Caco-2 (cell line): ENCODE data around the gene PARP8. TPM values are rescaled to one million over a fixed set of nuclear protein-coding genes. Genes with fewer than 3 reads are reported as not detected.
"Not testable (repeated sequence)": the region's sequence is repeated elsewhere in the genome, so short reads cannot be mapped to it uniquely, and the experiment has no call there.

ENCODE experiments used
- BruUV-seq: library from RNA; stranded (reverse); fragments of 400-500 nt; replicated peaks from 2 replicates; lab custom pipeline; 2021; lab: Mats Ljungman, UMichigan
- CTCF ChIA-PET: fragments of 300-600 bp; sonication (Branson Sonifier 250); formaldehyde crosslinking; loops from one replicate; lab custom pipeline; 2022; ENCODE audit warnings: antibody characterized with exemption; lab: Charles Lee
- POLR2A ChIA-PET: fragments of 300-600 bp; sonication (Branson Sonifier 250); formaldehyde crosslinking; loops from one replicate; lab custom pipeline; 2022; ENCODE audit warnings: antibody characterized with exemption; lab: Charles Lee
- DNase-seq, 2 experiments: peaks; one replicate each; pipeline versions ENCODE4 v3.0.0 to v3.0.0-alpha.2; 2020 to 2022
- H3K27me3 ChIP-seq: replicated peaks from 2 replicates; pipeline ENCODE4 v1.6.0; 2011; ENCODE audit warnings: low read length; ENCODE audit not compliant: control insufficient read depth, insufficient read depth
- H3K36me3 ChIP-seq: 2 replicates; pipeline ENCODE4 v1.5.1; 2011; ENCODE audit warnings: low read length; ENCODE audit not compliant: control insufficient read depth, insufficient read depth
- H3K4me1 ChIP-seq: fragments of 250-450 bp; sonication (Bioruptor Pico); 2 replicates; pipeline ENCODE4 v1.5.1; 2020; ENCODE audit warnings: mild to moderate bottlenecking
- H3K4me3 ChIP-seq: 2 replicates; pipeline ENCODE4 v1.5.1; 2011; ENCODE audit warnings: low read depth, mild to moderate bottlenecking, control low read depth, low read length
- H3K9me3 ChIP-seq: fragments of 250-450 bp; sonication (Bioruptor Pico); 2 replicates; pipeline ENCODE4 v1.5.1; 2020; ENCODE audit warnings: mild to moderate bottlenecking, moderate library complexity
- H3K27ac Mint-ChIP-seq: one replicate; pipeline ENCODE4 v1.8.0; 2022; ENCODE audit warnings: mixed read lengths; ENCODE audit not compliant: unreplicated experiment
- H3K27me3 Mint-ChIP-seq: one replicate; pipeline ENCODE4 v1.8.0; 2022; ENCODE audit warnings: mixed read lengths; ENCODE audit not compliant: insufficient read depth, unreplicated experiment
- H3K36me3 Mint-ChIP-seq: one replicate; pipeline ENCODE4 v1.8.0; 2022; ENCODE audit warnings: mild to moderate bottlenecking, mixed read lengths; ENCODE audit not compliant: insufficient read depth, unreplicated experiment
- H3K4me1 Mint-ChIP-seq: one replicate; pipeline ENCODE4 v1.8.0; 2022; ENCODE audit warnings: low read depth, mixed read lengths; ENCODE audit not compliant: unreplicated experiment
- H3K4me3 Mint-ChIP-seq: one replicate; pipeline ENCODE4 v1.8.0; 2022; ENCODE audit warnings: mild to moderate bottlenecking, moderate library complexity, mixed read lengths; ENCODE audit not compliant: unreplicated experiment
- H3K9me3 Mint-ChIP-seq: one replicate; pipeline ENCODE4 v1.8.0; 2022; ENCODE audit warnings: mixed read lengths; ENCODE audit not compliant: unreplicated experiment
- CTCF ChIP-seq, 2 experiments: fragments of 200-600 bp in 1 of 2; IDR thresholded peaks; 1 replicate in 1 of 2; 2 replicates in 1 of 2; pipeline versions ENCODE4 v1.5.1 to v1.8.0; 2011 to 2022; ENCODE audit warnings: antibody characterized with exemption in 1 of 2, control low read depth in 1 of 2, inconsistent platforms in 1 of 2, low read depth in 1 of 2, low read length in 1 of 2, mild to moderate bottlenecking in 1 of 2, moderate library complexity in 1 of 2; ENCODE audit not compliant: insufficient read depth in 1 of 2, severe bottlenecking in 1 of 2, unreplicated experiment in 1 of 2
- intact Hi-C: fragments of 100-400 bp; cut with micrococcal nuclease; formaldehyde crosslinking; loops from one replicate; pipeline ENCODE4 v1.10.0; 2022; ENCODE audit not compliant: unreplicated experiment
- total RNA-seq: library from RNA; stranded (reverse); gene quantifications from 2 replicates; pipeline ENCODE4 v1.2.3, GENCODE V29; 2022

PARP8 gene
- total RNA-seq, 1 experiment from 2014 or later: 0.79 TPM

DNA sequence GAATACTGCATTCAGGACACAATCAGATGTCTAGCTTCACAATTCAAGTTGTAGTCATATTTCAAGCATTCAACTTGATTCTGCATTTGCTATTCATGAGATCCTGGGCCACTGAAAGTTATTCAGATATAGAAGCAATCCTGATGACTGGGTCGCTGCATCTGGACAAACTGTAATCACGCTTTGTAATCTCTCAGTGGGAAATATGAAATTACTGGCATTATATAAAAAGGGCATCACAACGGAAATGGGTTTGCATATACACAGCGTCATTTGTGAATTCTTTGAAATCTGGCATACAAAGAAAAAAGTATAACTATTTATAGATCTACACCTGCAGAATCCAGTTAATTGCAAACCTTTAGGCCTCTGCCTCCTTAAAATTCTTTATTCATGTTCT is 102.2 kb downstream of the PARP8 start:
- BruUV-seq: no TSS peak
- TF ChIP-seq CTCF (IDR thresholded peaks at IDR 0.05; ENCODE audit: insufficient read depth in 1 of 2, low read depth in 1 of 2, low read length in 1 of 2, severe bottlenecking in 1 of 2, unreplicated experiment in 1 of 2): no peak
- intact Hi-C loops: no loop called here
- Mint-ChIP-seq H3K9me3 (peaks cover 8% of the 10 kb centered on the region), H3K27ac (no peak overlapping the region), H3K4me3 (no peak overlapping the region), H3K36me3 (no peaks in the 10 kb centered on the region), H3K27me3 (no peaks in the 10 kb centered on the region), H3K4me1 (no peaks in the 10 kb centered on the region)
- POLR2A ChIA-PET: no interaction called here
- CTCF ChIA-PET: no interaction called here
- DNase-seq: no peak
- no peaks in the 10 kb centered on the region for H3K36me3 ChIP-seq
- H3K9me3 ChIP-seq: no peaks in the 10 kb centered on the region
- H3K4me3 ChIP-seq: no peak overlapping the region
- H3K27me3 ChIP-seq: no peaks in the 10 kb centered on the region
- H3K4me1 ChIP-seq: no peaks in the 10 kb centered on the region

GRCh38 chr5:50770441-50770840 is 104.0 kb downstream of the PARP8 start:
- H3K4me1 ChIP-seq: no peaks in the 10 kb centered on the region
- CTCF ChIA-PET: no interaction called here
- POLR2A ChIA-PET: no interaction called here

DNA sequence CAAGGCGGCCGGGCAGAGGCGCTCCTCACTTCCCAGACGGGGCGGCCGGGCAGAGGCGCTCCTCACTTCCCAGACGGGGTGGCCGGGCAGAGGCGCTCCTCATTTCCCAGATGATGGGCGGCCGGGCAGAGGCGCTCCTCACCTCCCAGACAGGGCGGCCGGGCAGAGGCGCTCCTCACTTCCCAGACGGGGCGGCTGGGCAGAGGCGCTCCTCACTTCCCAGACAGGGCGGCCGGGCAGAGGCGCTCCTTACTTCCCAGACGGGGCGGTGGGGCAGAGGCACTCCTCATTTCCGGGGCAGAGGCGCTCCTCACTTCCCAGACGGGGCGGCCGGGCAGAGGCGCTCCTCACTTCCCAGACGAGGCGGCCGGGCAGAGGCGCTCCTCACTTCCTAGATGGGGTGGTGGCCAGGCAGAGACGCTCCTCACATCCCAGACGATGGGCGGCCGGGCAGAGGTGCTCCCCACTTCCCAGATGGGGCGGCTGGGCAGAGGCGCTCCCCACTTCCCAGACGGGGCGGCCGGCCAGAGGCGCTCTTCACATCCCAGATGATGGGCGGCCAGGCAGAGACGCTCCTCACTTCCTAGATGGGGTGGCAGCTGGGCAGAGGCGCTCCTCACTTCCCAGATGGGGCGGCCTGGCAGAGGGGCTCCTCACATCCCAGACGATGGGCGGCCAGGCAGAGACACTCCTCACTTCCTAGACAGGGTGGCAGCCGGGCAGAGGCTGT is 108.2 kb downstream of the PARP8 start:
- H3K4me3 Mint-ChIP-seq, H3K9me3 ChIP-seq, H3K4me1 ChIP-seq, H3K27ac Mint-ChIP-seq, H3K36me3 ChIP-seq, H3K27me3 Mint-ChIP-seq, H3K27me3 ChIP-seq, H3K4me3 ChIP-seq, intact Hi-C loops, H3K36me3 Mint-ChIP-seq, CTCF ChIA-PET, H3K4me1 Mint-ChIP-seq, DNase-seq, POLR2A ChIA-PET, BruUV-seq: not testable (repeated sequence)
- peaks cover 14% of the 10 kb centered on the region for H3K9me3 Mint-ChIP-seq

More at GRCh38 chr5:50770441-50770840, 104.0 kb downstream of the PARP8 start:
- no peak for TF ChIP-seq CTCF (IDR thresholded peaks at IDR 0.05; ENCODE audit: insufficient read depth in 1 of 2, low read depth in 1 of 2, low read length in 1 of 2, severe bottlenecking in 1 of 2, unreplicated experiment in 1 of 2)
- Mint-ChIP-seq H3K9me3 (peaks cover 14% of the 10 kb centered on the region), H3K4me3 (no peak overlapping the region), H3K36me3 (no peaks in the 10 kb centered on the region), H3K27me3 (no peaks in the 10 kb centered on the region), H3K4me1 (no peaks in the 10 kb centered on the region), H3K27ac (no peak overlapping the region)
- Histone ChIP-seq H3K36me3 (no peaks in the 10 kb centered on the region), H3K4me3 (no peak overlapping the region), H3K27me3 (no peaks in the 10 kb centered on the region), H3K9me3 (no peaks in the 10 kb centered on the region)
- BruUV-seq: no TSS peak
- no peak for DNase-seq
- intact Hi-C loops: no loop called here
